PC-9 (cell line): Measurements from ENCODE around the gene KARS1.

Experiments used
- EZH2 ChIP-seq: fragments of 200-600 bp; sonication (generic); IDR thresholded peaks from 2 replicates; pipeline ENCODE4 v1.8.0; 2017; ENCODE audit warnings: antibody characterized with exemption, low read depth
- TF ChIP-seq, protein P1 (sequence below): fragments of 200-600 bp; sonication (generic); conservative IDR thresholded peaks from 2 replicates; pipeline ENCODE4 v1.6.1; 2017; ENCODE audit warnings: mixed run types, antibody characterized with exemption, mild to moderate bottlenecking, moderate library complexity

GRCh38 chr16:75579281-75579834, 68.1 kb downstream of the KARS1 start:
- TF ChIP-seq EZH2 = no peak
- TF ChIP-seq, protein P1, sequence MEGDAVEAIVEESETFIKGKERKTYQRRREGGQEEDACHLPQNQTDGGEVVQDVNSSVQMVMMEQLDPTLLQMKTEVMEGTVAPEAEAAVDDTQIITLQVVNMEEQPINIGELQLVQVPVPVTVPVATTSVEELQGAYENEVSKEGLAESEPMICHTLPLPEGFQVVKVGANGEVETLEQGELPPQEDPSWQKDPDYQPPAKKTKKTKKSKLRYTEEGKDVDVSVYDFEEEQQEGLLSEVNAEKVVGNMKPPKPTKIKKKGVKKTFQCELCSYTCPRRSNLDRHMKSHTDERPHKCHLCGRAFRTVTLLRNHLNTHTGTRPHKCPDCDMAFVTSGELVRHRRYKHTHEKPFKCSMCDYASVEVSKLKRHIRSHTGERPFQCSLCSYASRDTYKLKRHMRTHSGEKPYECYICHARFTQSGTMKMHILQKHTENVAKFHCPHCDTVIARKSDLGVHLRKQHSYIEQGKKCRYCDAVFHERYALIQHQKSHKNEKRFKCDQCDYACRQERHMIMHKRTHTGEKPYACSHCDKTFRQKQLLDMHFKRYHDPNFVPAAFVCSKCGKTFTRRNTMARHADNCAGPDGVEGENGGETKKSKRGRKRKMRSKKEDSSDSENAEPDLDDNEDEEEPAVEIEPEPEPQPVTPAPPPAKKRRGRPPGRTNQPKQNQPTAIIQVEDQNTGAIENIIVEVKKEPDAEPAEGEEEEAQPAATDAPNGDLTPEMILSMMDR = no peak
